GDM1 (cell line): ENCODE measurements around the gene CSTPP1.

ENCODE experiments used
- DNase-seq: peaks from one replicate; lab custom pipeline; 2025; lab: John Stamatoyannopoulos, UW

Gene CSTPP1

DNA sequence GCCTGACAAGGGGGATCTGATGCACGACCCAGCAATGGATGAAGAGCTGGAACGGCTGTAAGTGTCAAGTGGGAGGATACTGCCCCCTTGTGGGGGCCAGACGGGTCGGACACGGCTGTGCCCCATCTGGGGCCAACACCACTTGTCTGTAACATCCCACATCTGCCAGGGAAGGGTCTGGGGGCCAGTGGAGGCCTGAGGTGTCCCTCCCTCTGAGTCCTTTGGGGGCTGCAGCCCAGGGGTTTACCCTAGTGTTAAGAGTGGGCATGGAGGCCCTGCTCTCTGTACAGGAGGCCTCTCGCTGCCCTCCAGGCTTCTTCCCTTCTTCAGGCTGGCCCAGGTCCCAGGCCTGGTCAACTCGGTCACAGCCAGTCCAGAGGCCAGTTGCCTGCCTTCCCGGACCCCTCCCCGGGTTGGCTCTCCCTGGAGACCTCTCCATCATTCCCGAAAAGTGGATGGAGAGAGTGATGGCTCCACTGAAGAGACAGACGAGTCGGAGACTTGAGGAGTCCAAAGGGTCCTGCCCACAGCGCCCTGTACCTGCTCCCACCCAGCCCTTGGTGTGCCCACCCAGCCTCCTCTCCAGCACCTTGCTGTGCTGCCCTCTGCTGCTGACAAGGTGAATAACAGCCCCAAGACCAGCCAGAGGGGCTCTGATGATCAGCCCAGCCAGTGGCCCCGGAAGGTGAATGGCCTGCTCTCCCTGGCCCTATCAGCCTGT is 224.7 kb downstream of the CSTPP1 start:
- DNase-seq = peak; percentile 39

DNA sequence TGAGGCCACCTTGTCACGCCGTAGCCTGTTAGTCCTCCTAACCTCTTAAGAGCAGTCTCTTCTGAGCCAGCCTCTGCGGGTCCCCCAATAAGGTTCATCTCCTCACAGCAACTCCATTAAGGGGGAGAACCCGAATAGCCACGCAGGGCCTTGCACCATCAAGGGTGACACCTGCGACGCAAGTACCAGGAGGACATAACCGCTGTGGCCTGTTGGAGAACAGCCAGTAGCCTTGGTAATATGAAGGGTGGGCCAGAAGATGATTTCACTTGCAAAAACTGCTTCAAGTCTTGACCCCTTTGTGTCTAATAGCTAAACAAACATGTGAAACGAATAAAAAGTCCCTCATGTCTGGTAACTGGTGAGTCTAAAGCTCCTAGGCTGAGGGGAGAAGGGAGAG is 225.3 kb downstream of the CSTPP1 start:
- no peak for DNase-seq

DNA sequence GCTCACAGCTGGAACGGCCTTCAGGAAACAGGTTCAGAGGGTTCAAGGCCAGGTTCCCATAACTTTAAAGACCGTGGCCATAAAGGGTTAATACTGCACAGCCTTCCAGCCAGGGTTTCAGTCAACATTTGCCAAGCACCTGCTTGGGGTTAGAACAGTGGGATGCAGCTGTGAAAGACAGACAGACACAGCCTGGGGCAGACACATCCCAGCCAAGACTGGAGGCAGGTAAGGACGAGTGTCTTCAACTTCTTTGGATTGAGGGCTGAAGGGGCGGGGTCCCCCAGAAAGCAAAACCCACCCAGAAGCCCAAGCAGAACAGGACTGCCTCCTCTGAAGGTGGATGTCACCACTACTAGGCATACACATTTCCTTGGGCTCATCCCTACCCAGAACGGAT is 225.9 kb downstream of the CSTPP1 start:
- no peak for DNase-seq

DNA sequence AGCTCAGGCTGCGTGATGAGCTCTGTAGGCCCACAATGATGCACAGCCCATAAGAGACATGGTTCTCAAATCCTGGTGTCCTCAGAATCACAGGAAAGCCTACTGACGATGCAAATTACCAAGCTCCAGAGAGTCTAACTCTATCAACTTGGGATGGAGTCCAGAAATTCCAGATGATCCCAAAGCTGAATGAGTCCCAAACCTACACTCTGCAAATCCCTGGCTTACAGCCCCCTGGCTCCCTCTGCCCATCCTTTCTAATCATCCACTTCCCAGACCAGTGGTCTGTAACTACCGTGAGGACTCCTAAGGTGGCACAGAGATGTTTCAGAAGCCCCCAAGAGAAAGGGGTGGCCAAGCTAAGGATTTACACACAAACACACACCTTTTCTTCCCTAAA is 226.6 kb downstream of the CSTPP1 start:
- no peak for DNase-seq

DNA sequence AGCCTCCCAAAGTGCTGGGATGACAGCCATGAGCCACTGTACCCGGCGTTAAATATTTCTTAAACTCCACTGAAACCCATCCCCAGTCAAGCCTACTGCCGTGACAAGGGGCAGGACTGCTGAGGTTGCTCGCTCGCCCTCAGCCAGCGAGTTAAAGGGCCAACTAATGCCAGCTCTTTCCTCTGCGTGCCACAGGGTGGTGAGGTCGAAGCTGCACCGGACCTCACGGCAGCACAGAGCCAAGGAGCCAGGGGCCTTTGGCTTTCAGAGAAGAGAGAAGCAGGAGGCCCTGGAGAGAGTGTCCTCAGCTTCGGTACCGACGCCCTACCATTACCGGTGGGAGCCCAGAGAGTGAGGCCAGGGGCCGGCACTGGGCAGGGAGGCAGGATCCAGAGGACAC is 227.3 kb downstream of the CSTPP1 start:
- no peak for DNase-seq

DNA sequence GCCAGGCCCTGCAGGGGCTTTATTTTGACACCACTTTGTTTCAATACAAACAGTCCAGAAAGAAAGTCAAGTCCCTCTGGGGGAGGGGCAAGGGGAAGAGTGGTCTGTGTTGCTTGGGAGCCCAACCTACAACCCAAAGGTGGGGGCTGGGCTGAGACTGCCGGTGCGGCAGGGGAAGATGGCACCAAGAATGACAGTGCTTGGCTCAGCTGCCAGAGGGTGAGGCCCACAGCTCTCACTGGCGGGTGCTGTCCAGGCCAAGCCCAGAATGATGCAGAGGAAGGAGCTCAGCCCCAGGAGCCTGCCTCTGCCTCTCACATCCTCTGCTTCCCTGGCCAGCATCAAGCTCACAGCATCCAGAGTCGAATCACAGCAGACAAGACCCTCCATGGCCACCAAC is 227.8 kb downstream of the CSTPP1 start:
- no peak for DNase-seq

DNA sequence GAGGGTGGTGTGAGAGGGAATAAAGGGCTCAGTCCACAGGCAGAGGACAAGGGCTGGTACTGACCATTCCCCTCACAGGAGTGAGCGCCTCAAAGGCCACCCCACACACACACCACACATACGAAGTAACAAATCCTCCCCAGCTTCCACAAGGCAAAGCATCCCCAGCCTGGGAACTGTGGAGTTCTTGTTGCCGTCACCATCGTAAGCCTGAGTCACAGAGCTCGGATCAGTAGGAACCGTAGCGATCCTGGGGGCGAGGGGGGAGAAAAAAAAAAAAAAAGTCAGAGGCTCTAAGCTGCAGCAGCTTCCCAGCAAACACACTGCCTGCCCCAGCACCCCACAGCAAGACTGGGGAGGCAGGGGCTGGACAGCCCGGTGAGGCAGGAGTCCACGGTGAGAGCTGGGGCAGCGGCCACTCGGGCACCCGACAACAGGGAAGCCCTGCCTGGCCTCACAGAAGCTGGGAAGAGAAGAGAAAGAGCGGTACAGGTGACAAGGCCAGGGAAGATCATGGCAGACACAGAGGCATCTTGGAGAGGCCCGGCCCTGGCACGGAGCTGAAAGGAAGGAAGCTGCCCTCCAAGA is 228.8 kb downstream of the CSTPP1 start:
- no peak for DNase-seq

DNA sequence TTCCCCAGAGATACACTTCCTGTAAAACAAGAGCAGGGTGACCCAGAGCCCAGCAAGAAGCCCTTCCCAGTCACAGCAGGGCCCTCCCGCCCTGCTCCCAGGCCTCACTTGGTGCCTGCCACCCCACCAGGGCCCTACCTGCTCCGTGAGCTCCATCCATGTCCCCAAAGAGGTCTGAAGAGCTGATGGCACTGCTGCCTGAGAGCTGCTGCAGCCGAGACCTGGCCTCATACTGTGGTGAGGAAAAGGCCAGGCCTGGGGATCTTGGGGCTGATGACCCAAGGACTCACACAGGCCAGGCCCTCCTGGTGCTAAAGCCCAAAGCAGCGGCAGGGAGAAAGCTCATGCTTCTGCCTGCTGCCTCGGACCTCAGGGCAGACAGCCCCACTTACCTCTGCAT is 229.8 kb downstream of the CSTPP1 start:
- no peak for DNase-seq

DNA sequence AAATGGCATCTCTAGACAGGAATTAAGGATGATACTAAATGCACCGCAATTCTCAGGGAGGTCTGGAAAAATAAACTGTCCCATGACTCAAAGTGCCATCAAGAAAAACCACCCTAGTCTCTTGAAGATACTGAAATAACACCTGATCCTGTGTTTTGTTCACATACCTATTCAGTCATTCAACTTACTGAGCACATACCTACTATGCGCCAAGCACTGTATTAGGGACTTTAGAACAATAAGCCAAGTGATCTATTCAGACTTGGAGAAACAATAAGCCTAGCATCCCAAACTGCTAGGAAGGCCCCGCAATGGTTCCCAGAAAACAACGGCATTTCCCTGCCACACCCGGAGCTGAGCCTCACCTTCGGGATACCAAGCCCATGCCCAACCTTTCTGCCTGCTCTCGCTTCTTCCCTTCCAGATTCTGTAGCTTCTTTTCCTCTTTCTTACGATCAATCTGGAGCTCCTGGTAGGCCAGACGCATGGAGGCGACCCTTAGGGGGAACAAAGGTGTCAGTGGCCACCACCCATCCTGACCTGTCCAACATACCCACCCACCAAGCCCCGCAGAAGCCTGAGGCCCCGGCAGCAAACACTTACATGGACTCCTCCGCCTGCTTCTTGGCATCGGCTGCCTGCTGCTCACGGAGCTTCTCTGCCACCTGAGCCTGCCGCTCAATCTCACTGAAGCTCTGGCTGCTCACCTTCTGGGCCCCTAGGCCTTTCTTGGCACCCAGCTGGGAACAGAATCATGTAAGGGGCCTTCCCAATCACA is 234.7 kb downstream of the CSTPP1 start:
- no peak for DNase-seq

DNA sequence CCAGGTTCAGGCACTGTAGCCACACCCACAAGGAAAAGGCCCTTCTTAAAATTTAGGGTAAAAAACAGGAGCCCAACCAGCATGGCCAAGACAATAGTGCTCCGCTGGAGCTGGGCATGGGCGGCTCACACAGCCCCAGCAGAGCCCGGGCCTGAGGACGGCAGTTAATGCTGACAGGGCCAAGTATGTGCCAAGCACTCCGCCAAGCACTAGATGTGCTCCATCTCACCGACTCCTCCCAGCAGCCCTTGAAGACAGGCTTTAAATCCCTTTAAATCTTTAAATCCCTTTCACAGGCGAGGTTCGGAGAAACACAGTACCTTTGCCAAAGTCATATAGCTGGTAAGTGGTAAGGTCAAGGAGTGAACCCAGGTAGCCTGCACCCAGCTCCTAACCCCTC is 235.3 kb downstream of the CSTPP1 start:
- DNase-seq = no peak

DNA sequence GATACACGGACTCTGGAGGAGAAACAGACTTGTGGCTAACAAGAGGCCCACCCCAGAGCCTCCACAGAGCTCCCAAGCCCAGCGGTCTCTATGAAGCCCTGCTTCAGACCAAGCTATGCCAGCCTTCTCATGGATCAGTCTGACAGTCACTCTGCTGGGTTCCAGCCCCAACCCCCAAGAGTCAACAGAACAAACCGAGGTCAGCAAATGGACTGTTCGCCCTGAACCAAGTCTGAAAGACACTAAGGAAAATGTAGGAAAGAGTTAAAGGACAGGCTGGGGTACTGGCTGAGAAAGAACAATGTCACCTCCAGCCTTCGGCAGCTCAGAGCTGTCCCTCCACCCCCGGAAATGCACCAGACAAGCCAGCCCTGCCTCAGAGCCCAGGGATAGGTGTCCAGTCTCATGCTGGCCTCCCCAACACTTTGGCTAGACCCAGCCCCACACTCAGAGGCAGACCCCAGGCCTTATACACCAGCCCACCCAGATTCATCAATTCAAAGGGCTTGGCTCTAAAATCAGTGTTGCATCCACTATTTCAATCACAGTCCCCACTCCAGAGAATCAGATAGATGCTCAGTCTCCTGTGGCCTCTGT is 236.3 kb downstream of the CSTPP1 start:
- DNase-seq = no peak

DNA sequence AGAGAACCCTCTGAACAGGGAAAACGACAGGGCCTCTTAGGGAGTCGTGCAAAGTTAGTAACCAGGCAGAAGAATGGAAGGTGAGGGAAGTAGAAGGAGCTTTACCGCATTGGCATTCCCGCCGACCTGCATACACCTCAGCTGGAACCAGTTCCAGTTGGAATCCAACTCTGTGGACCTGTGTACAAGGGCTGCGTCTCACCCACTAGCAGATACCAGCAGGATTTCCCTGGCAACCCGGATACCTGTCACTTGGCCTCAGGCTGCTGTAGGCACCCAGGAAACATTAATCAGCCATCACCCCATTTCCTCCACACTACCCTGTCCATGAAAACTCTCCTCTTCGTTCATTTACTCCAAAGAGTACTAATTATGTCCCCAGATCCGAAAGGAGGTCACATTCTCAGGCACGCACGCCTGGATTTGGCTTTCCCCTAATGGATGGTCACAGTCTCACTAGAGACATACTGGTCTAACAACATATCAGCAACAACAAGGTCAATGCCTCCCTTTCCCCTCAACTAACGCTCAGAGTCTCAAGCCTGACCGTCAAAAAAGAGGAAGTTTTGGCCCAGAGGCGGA is 239.3 kb downstream of the CSTPP1 start:
- peak; percentile 19 for DNase-seq

DNA sequence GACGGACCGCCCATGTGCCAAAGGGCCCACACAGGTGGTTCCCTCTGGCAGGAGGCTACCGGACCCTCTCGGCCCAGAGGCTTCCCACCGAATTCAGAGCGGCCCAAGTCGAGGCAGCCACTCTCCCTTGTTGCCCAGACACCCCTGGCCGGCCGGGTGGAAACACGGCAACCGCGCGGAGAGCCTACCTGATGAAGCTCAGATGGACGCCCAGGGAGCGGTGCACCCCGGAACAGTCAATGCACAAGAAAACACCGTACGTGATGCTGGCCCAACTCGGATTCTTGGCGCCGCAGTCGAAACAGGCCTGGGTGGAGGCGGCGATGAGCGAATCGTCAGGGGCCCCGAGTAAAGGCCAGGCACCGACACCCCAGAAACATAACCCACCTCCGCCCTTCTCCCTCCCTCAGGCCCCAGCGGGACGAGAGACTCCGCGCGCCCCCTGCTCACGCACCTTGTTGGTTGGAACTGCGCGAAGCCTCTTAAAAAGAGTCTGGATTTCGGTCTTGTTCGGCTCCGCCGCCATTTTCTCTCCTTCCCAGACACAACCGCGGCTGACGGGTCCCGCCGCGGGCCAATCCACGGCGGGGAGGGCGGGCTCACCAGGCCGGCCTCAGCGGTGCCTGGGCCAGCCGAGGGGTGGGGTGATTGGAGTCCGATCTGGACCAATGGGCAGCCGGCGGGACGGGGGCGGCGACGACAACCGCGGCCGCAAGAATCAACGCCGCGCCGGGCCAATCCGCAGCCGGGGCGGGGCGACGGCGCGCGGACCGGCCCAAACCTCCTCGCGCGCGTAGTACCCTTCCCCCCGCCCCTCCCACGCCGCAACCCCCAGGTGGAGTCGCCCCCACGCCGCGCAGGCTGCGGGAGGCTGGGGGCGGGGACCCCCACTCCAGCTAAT is 240.0 kb downstream of the CSTPP1 start, which contains the start of gene ARFGAP2:
ARFGAP2 (minus strand) TSS at position 552 of the 901 bp plus-strand sequence; CDS start at position 526, 26 bp downstream.
- peak; percentile 96 for DNase-seq

DNA sequence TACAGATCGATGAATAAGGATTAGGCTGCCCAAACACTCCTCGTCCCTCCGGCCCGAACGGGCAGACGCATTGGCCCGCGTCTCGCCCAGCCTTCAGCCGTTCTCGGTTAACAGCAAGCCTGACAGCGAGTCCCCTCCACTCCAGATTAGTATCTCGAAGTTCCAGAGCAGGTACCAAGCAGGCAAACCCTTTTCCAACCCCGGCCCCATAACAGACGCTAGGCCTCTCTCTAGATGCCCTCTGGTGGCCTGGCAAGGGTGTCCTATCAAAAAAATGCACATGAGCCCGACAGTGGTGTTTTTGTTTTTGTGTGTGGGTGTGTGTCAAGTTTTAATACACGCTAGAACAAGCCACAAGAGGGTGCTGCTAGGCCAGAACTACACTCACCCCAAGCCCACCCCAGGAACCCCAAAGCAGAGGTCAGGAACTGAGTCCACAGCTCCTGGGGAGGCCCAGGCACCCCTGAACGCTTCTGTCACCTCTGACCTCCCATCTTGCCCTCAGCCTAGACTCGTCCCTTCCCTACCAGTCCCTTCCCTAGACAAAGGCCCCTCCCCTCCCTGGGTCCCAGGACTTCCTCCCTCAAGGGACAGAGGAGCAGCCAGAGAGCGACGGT is 240.8 kb downstream of the CSTPP1 start:
- peak; percentile 34 for DNase-seq

DNA sequence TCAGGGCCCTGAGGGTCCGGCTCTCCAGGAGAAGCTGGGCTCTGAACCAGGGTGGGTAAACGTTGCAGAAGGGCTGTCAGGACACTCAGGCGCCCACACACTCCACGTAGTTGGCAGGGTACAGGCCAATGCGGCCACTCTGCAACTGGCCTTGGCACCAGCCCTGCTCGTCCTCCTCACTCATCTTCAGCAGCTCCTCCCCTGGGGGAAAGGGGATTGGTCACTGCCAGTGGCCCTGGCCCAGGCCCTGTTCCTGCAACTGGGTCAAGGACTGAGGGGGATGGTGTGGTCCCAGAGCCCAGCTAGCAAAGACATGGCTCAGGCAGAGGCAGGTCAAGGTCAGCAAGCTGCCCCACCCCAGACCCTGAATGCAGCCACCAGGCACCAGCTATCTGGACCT is 241.3 kb downstream of the CSTPP1 start:
- DNase-seq = no peak

DNA sequence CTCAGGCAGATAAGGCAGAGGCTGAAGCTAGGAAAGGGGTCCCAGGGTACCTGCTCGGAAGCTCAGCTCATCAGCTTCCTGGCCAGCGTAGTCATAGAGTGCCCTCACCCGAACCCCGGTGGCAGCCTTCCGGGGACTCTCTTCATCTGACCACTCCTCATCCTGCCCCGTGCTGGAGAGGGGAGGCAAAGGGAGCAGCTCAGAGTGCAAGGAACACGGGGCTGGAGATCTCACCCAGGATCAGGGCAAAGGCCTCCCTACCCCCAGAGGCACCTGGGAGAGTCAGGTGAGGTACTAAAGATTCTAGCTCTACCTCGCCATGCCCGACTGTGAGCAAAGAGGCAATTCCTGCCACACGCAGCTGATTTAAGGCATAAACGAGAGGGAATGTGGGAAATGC is 241.8 kb downstream of the CSTPP1 start:
- DNase-seq = no peak

DNA sequence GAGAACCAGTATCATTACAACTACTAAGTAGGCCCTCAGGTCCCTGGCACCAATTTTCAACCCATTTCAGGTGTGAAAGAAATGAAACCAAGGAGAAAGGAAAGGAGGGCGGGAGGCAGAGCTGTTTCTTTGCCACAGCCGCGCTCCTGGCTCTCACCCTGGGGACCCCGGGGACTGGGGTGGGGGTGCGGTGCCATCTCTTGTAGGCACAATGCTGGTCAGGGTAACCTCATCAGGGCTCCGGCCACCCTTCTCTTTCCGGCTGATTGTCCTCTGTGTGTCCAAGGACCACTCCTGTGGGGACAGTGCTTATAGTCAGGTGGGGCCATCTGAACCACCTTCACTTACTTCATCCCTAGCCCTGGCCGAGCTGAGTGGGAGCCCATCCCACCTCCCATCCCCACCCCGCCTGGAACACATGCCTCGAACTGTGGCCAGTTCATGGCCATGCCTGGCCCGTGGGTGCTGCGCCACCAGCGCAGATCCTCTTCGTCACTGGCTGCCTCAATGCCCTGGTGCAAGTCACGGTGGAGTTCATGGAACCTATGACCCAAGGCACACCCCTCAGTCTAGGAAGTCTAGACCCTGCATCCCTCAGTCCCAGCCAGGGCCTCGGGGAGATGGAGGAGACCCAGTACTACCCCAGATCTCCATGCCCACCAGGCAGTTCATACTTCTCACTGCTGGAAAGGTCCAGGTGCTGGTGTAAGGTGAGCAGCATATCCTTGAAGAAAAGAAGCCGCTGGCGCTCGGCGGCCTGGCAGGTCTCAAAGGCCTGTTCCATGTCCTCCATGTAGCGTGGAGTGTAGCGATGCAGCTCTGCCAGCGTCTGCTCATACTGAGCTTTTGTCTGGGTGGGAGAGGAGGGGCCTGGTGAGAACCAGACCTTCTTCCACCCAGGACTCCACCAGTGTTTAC is 242.4 kb downstream of the CSTPP1 start:
- DNase-seq = no peak

DNA sequence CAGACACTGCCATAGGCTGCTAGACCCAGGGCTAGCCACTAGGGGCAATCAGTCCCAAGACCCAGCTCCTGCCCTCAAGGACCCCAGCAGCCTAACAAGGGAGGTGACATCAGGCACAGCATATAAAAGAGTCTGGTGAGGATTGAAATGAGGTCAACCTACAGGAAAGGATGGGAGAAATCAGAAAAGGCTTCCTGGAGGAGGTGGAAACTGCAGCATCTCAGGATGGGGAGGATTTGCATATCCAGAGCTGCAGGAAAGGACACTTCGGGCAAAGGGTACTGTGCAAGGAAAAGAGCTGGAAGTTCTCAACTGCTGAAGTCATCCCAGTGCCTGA is 243.1 kb downstream of the CSTPP1 start:
- DNase-seq = peak; percentile 40

DNA sequence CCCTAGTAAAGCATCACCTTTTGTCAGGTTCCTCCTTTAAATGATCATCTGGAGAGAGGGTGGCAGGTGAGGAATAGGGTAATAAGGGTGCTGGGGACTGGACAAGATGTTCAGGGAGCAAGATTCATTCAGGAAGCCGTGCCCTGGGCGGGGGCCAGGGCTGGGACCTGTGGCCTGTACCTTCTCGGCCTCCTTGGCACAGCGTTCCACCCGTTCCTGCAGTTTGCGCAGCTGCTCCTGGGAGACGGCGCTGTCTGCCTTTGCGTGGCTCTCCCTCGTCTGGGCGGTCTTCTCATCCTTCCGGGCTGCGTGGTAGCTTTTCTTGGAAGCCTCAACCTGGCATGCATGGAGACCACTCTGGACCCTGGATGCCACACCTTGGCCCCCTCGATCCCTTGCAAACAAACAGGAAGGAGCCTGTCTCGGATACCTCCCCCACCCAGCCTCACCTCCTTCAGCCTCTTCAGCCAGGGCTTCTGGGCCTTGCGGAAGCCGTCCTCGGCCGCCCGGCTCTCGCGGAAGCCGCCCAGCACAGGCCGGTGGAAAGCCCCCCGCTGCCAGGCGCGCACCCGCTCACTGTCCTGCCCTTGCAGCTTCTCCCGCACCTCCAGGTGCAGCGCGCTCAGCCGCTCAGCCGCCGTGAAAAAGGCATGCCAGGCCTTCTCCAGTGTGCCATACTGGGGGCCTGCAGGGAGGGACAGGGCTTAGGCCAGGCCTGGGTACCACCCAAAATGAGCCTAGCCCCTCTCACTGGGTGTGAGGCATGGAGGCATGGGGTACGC is 243.6 kb downstream of the CSTPP1 start:
- DNase-seq = no peak
